ENCODE results near the gene ANKRD39. TPM values are rescaled to one million over a fixed set of nuclear protein-coding genes. Genes with fewer than 3 reads are reported as not detected.

Gene ANKRD39
- total and polyA plus RNA-seq, 7 donors: 19.2 to 101 (median 53.3) TPM

- TF ChIP-seq CTCF (IDR thresholded peaks at IDR 0.05): peak; percentile 64
- Histone ChIP-seq H3K27me3 (ENCODE audit: insufficient read depth in 3 of 3, low read length in 2 of 3) (no peaks in the 10 kb centered on the region), H3K4me3 (peak within 1 kb of the TSS; percentile 93), H3K36me3 (ENCODE audit: insufficient read depth in 1 of 2, low read depth in 1 of 2) (peaks cover 0 to 16% of the 10 kb centered on the region in 2 donors), H3K27ac (peak within 1 kb of the TSS; percentile 97), H3K4me1 (peaks cover 63% of the 10 kb centered on the region), H3K9me3 (no peaks in the 10 kb centered on the region)
- DNase-seq: peak; percentile 98
- intact Hi-C loops (cut with DNase I): no loop called here
- ATAC-seq: peak; percentile 89 to 94 (median 91)
- 0% methylated on average over 36 to 103 of the region's 103 CpGs for WGBS, 3 donors
Observed at GRCh38 chr2:96816127-96816835, 41.5 kb downstream of the ANKRD39 start, which contains the start of gene CNNM3. TSS of gene CNNM3 (plus strand) at chr2:96816268. CDS start at chr2:96816278, 10 bp downstream.

GRCh38 chr2:96815326-96816126, 42.3 kb downstream of the ANKRD39 start:
- intact Hi-C loops (cut with DNase I): no loop called here
- H3K4me1 ChIP-seq: peaks cover 61% of the 10 kb centered on the region
- 1 to 2% (median 1%) methylated on average over 48 to 60 of the region's 60 CpGs for WGBS, 3 donors

GRCh38 chr2:96813656-96814055, 44.2 kb downstream of the ANKRD39 start:
- TF ChIP-seq CTCF (IDR thresholded peaks at IDR 0.05): no peak
- DNase-seq (no peak), ATAC-seq (no peak)
- H3K9me3 ChIP-seq: no peaks in the 10 kb centered on the region
- no peaks in the 10 kb centered on the region for H3K27me3 ChIP-seq (ENCODE audit: insufficient read depth in 3 of 3, low read length in 2 of 3)
- H3K4me1 ChIP-seq: peaks cover 44% of the 10 kb centered on the region
- intact Hi-C loops (cut with DNase I): no loop called here
- H3K4me3 ChIP-seq: no peak overlapping the region
- no peak overlapping the region for H3K27ac ChIP-seq
- 84 to 95% (median 92%) methylated on average over 4 of the region's 4 CpGs for WGBS, 3 donors
- H3K36me3 ChIP-seq (ENCODE audit: insufficient read depth in 1 of 2, low read depth in 1 of 2): peaks cover 0 to 30% of the 10 kb centered on the region in 2 donors

More at GRCh38 chr2:96815326-96816126, 42.3 kb downstream of the ANKRD39 start:
- peaks cover 0 to 23% of the 10 kb centered on the region in 2 donors for H3K36me3 ChIP-seq (ENCODE audit: insufficient read depth in 1 of 2, low read depth in 1 of 2)
- no peak for TF ChIP-seq CTCF (IDR thresholded peaks at IDR 0.05)
- no peaks in the 10 kb centered on the region for H3K27me3 ChIP-seq (ENCODE audit: insufficient read depth in 3 of 3, low read length in 2 of 3)
- peak overlapping the region; percentile 93 for H3K4me3 ChIP-seq
- H3K27ac ChIP-seq: peak overlapping the region; percentile 97
- no peaks in the 10 kb centered on the region for H3K9me3 ChIP-seq
- no peak for DNase-seq
- peak in 1 of 4 donors; percentile 2 for ATAC-seq

GRCh38 chr2:96811917-96812316, 45.9 kb downstream of the ANKRD39 start:
- peak; percentile 64 to 84 for DNase-seq
- intact Hi-C loops (cut with DNase I): no loop called here
- WGBS, 3 donors: 15 to 22% (median 16%) methylated on average over 3 of the region's 3 CpGs

More at GRCh38 chr2:96811917-96812316, 45.9 kb downstream of the ANKRD39 start:
- no peak for TF ChIP-seq CTCF (IDR thresholded peaks at IDR 0.05)
- Histone ChIP-seq H3K9me3 (no peaks in the 10 kb centered on the region), H3K27ac (peak overlapping the region; percentile 71), H3K36me3 (ENCODE audit: insufficient read depth in 1 of 2, low read depth in 1 of 2) (peaks cover 0 to 35% of the 10 kb centered on the region in 2 donors), H3K27me3 (ENCODE audit: insufficient read depth in 3 of 3, low read length in 2 of 3) (no peaks in the 10 kb centered on the region), H3K4me3 (no peak overlapping the region), H3K4me1 (peaks cover 30% of the 10 kb centered on the region)
- peak; percentile 17 to 51 (median 38) for ATAC-seq
